Fibroblast of lung (primary cell): ENCODE results near the gene CHST3.

Experiments
- CTCF ChIP-seq, 2 donors: IDR thresholded peaks in 1 of 2; conservative IDR thresholded peaks in 1 of 2; 1 replicate in 1 of 2; 2 replicates in 1 of 2; pipeline ENCODE4 v1.5.1; 2011 to 2012; ENCODE audit warnings: low read length in 2 of 2, control low read depth in 1 of 2, inconsistent platforms in 1 of 2, low read depth in 1 of 2, mild to moderate bottlenecking in 1 of 2
- EZH2 ChIP-seq: IDR thresholded peaks from 2 replicates; pipeline ENCODE4 v1.5.1; 2012; ENCODE audit warnings: low read length, control low read depth, mild to moderate bottlenecking; ENCODE audit errors: missing control alignments

GRCh38 chr10:71978476-71978875 is 14.3 kb downstream of the CHST3 start:
- no peak for TF ChIP-seq CTCF (conservative IDR thresholded peaks at IDR 0.05 in 1 of 2, IDR thresholded peaks at IDR 0.05 in 1 of 2; ENCODE audit: low read depth in 1 of 2, low read length in 2 of 2)
- no peak for TF ChIP-seq EZH2
